Ramos (cell line): Measurements from ENCODE around the gene RIC8A.
"Not testable (repeated sequence)": the region's sequence is repeated elsewhere in the genome, so short reads cannot be mapped to it uniquely, and the experiment has no call there.

Experiments used
- in situ Hi-C: fragments of 300-500 bp; cut with MboI; formaldehyde crosslinking; loops from one replicate; pipeline ENCODE4 v1.14.3; 2022; ENCODE audit warnings: low sequenced_read_pairs; ENCODE audit not compliant: unreplicated experiment

Gene RIC8A

DNA sequence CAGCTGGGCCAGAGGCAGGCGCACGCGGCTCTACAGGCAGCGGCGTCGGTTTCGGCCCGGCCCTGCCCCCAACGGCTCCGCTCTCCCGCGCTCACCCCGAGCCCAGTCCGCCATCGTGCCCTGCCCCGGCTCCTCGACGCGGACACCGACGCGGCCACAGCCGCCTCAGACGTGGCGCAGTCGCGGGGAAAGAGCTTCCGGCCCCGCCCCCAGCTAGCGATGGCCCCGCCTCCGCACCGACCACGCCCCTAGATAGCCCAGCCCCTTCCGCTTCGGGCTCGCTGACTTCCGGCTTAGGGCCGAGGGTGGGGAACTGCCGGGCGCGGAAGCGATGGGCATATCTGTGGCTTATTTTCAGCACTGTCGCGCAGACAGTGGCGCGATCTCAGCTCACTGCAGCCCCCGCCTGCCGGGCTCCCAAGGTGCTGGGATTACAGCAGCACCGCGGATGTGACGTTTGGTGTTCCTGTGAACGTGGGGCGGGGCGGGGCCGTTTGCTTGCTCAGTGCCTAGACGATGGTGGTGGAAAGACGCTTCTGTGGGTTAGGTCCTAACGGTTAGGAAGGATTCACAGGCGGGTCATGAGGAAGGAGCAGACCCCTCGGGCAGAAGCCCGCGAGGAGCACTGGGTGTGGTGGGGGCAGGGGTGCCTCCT is at the start of gene RIC8A, which contains the start of gene BET1L:
Gene RIC8A, plus strand, starts transcription at position 501 of the 655 bp plus-strand sequence. CDS start 1,147 bp downstream, outside the sequence.
Gene BET1L, minus strand, starts transcription at position 192 of the 655 bp plus-strand sequence. Its CDS starts 78 bp downstream, at position 114.
- in situ Hi-C loops = no loop called here

DNA sequence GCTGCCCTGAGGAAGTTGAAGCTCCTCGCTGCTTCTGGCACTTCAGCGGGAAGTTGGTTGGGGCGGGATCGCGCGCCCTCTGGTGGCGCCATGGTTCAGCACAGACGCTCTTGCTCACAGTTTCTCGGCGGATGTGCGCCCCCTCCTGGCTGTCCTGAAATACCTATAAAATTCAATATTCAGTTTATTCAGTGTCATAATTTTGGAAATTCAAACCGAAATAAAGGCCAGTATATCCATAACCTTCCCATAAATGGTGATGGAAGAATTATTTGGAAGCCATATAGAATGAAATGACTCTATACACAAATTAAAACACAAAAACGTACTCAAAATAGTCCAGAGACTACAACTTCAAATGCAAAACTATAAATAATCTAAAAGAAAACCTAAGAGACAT is 27.3 kb upstream of the RIC8A start:
- in situ Hi-C loops = not testable (repeated sequence)

DNA sequence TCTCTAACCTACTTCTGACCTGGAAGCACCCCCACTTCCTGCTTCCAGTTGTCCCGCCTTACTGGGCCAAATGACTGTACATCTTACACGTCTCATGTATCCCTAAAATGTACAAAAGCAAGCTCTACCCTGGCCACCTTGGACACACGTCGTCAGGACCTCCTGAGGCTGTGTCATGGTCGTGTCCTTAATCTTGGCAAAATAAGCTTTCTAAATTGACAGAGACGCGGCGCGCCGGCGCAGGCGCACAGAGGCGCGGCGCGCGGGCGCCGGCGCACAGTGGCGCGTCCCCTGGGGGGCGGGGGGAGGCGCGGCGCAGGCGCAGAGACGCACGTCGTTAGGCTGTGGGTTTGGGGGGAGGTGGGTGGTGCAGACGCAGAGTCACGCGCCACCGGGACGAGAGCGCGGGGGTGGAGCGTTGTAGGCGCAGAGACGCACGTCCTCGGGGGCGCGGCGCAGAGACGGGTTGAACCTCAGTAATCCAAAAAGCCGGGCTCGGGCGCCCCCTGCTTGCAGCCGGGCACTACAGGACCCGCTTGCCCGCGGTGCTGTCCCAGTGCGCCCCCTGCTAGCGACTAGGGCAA is 18.2 kb upstream of the RIC8A start:
- in situ Hi-C loops = not testable (repeated sequence)

DNA sequence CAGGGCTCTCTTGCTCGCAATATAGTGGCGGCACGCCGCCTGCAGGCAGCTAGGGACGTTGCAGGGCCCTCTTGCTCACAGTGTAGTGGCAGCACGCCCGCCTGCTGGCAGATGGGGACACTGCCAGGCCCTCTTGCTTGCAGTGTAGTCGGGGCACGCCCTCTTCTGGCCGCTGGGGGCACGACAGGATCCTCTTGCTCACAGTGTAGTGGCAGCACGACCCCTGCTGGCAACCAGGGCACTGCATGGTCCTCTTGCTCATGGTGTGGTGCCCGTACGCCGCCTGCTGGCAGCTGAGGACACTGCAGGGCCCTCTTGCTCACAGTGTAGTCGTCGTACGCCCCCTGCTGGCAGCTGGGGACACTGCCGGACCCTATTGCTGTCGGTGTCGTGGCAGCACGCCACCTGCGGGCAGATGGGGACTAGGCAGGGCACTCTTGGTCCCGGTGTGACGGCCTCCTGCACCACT is 17.6 kb upstream of the RIC8A start:
- in situ Hi-C loops = not testable (repeated sequence)

DNA sequence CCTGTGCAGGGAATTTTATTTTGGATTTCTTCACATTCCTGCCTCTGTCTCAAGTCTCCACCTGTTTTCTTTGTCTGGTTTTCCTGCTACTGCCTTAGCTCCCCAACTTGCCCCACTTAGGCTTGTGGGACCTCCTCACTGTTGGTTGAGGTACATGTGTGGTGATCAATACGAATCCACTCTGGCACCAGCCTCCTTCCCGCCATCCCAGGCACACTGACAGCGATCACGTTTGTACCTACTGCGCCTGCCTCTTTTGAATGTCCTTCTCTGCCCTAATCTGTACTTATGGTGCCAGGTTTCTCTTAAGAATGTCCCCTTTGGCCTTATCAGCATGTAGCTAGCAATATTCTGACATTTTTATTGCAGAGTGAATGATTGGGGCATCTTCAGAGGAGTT is 17.0 kb upstream of the RIC8A start:
- in situ Hi-C loops = not testable (repeated sequence)

DNA sequence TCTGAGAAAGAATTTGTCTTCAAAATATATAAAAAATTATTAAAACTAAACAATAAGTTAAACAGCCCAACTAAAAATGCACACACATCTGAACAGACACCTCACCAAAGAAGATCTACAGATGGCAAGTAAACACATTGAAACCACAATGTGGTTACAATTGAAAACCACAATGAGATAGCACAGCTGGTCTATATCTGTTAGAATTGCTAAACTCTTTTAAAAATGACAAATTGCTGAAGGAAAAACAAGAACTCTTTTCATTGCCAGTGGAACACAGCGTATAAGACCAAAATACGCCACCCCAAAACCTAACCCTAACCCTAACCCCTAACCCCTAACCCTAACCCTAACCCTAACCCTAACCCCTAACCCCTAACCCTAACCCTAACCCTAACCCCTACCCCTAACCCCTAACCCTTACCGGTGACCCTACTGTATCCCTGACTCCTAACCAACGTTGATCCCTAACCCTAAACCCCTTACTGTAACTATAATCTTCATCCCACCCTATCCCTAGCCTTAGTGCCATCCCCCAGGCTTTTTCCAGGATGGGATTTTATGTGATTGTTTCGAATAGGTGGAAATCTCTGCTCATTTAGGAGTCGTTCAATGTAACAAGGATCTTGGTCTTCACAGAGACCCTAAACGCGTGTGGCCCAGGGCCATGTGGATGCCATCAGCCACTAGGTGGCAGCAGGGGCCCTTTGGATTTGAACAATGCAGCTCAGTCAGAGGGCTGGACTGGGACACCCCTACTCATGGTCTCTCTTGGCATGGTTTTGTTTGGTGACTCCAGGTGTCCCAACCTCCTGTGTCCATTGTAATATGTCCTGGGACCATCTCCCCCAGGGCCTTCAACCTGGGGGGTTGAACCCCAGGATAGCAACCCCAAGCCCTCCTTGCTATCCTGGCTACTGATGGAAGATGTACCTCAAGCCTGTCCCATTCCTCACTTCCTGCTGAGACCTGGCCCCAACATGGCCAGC is 15.7 kb upstream of the RIC8A start:
- in situ Hi-C loops = not testable (repeated sequence)

DNA sequence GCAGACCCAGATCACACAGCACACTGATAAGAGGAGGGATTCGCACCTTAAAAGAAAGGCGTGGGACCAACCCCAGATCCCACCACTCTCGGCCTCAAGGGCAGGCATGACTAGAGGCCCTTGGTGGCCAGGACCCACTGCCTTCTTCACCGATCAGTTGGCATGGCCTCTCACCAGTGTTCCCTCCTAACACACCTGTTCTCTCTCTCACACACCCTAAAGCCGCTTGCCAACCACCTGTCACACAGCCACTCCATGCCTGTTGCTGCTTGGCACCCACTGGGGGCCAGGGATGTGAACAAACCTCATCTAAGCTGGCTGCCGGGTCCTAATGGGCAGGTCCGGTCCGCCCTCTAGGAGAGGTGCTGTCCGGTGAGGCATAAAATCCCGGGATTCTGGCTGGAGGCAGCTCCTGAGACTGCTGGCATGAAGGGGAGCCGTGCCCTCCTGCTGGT is 14.8 kb upstream of the RIC8A start, which contains the start of gene SCGB1C1:
Gene SCGB1C1, plus strand, starts transcription at position 405 of the 455 bp plus-strand sequence. Its CDS starts 22 bp downstream, at position 427.
- in situ Hi-C loops = not testable (repeated sequence)

DNA sequence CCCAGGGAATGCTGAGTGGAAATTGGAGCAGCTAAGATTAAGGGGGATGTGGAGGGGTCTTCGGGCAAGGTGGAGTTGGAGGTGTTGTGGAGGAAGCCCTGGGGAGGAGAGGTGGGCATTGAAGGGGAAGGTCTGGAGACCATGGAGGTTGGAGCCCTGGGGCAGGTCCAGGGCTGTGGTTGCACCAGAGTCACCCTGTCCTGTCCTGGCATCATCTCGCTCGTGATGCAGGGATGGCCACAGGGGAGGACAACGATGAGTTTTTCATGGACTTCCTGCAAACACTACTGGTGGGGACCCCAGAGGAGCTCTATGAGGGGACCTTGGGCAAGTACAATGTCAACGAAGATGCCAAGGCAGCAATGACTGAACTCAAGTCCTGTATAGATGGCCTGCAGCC is 14.0 kb upstream of the RIC8A start:
- in situ Hi-C loops = not testable (repeated sequence)

DNA sequence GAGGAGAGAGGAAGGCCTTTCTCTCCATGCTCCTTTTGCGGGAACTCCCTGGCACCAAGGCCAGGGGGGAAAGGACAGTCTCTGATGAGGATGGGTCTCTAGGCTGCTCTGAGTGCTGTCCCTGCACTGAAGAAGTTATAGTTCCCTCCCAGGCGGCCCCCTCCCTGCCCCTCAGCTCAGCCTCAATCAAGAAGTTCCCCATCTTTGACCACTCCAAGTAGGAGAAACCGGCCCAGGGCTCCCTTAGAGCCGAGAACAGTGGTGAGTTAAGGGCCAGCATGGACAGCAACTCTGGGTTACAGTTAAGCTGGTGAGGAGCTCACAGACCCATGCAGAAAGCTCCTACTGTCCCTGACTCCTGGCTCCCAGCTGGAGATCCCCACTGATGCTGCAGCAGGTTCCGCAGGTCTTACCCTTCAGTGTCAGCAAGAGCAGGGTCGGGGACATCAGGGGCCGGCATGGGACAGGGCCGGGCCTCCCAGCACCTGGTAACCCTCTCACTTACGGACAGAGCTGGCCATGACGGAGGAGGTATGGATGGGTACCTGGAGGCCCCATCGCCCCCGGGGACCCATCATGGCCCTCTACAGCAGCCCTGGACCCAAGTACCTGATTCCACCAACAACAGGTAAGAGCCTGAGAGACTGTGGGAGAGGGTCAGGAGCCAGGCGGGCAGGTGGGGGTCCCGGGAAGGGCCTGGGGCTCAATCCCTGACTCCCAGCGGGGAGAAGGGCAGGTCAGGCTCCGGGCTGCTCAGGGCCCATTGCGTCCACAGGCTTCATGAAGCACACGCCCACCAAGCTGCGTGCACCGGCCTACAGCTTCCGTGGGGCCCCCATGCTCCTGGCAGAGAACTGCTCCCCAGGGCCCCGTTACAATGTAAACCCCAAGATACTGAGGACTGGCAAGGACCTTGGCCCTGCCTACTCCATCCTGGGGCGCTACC is 10.4 kb upstream of the RIC8A start:
- in situ Hi-C loops = no loop called here

DNA sequence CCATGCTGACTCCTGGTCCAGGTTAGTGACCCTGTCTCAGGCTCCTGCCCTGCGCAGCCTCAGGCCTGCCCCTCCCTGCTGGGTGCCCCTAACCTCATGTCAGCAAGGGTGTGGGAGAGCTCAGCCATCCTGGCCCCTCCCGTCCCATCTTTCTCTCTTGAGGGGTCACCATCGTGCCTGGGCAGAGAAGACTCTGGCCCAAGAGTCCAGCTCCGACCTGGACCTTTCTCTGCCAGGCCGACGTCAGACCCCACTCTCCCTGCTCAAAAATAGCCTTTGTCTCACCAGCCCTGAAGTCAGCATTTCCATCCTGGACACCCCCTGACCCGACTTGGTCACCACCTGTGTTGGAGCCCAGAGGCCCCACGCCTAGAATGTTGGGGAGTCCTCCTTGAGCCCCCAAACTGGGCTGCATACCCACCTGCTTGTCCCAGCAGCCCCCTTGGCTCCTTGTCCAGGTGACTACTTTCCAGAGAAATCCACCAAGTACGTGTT is 9.7 kb upstream of the RIC8A start:
- in situ Hi-C loops = no loop called here

DNA sequence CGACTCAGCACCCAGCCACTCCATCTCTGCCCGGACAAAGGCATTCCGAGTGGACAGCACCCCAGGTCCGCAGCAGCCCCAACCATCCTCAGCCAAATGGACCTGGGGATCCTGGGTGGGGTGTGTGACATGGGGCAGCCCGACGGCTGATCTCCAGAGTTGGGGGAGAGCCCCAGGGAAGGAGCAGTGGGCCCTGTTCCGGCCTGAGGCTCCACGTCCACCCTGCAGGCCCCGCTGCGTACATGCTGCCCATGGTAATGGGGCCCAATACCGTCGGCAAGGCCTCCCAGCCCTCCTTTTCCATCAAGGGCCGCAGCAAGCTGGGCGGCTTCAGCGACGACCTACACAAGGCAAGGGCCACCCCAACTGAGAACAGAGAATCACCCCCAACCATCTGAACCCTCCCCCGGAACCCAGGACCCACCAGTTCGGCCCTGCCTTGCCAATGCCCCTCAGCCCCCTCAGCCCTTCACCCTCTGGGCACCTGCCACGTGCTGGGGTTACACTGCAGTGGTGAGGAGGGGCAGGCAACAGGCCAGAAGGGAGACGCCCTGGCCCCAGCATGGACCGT is 9.2 kb upstream of the RIC8A start:
- in situ Hi-C loops = no loop called here

DNA sequence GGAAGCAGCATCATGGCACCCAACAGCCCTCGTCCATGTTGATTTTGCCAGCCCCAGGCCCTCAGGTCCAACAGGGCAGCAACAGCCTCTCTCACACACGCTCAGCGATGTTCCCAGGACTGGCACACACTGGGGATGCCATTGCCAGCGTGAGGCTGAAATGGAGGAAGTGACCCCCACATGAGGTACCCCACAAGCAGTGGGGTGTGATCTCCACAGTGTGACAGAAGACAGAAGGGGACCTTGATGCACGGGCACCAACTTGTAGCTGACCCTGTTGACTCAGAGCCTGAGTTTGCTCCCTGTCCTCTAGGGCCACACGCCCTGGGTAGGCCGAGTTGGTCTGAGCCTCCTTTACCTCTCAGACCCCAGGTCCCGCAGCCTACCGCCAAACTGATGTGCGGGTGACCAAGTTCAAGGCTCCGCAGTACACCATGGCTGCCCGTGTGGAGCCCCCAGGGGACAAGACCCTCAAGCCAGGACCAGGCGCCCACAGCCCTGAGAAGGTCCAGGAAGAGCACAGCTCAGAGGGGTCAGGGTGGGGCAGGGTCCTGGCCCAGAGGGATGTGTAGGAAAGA is 8.4 kb upstream of the RIC8A start:
- in situ Hi-C loops = no loop called here

DNA sequence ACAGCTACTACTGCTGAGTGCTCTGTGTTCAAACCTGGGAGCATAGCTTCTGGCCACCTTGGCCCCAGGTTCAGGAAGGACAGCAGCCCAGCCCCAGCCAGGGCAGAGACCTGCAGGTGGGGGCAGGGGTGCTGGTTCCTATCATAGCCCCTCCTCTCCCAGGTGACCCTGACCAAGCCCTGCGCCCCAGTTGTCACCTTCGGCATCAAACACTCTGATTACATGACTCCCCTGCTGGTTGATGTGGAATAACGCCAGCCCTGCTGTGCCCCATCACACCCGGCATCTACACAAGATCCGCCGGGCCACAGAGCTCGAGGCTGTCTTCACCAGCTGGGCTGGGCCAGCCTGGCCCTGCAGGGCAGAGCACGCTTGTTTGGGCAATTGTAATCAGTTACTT is 7.7 kb upstream of the RIC8A start:
- in situ Hi-C loops = no loop called here

DNA sequence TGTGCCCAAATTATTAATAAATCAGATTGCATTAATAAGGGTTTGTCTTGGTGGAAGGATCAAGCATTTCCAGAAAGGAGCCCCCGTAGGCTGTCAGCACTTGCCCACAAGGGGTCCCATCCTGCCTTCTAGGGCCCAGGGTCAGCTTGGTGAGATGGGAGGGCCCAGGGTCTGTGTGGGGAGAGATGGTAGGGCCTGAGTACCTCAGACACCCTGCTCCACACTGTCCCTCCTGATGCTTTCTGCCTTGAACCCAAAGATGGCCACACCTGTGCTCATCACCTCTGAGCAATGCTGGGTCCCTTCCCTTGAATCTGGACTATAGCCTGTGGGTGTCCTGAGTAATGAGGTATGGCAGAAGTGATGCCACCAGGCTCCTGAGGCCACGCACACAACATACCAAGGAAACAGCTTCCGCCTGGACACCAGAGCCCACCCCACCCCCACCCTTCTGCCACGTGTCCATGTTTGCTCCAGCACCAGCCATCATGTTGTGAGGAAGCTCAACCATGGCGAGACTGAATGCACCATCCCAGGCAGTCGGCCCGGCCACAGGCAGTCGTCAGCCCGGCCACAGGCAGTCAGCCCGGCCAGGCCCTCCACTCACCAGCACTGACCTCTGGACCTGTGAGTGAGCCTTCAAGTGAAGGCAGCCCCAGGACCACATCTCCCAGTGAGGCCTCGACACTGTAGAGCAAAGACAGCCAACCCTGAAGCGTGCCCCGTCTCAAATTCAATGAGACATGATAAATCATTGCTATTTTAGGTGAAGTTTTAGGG is 7.1 kb upstream of the RIC8A start:
- in situ Hi-C loops = no loop called here

DNA sequence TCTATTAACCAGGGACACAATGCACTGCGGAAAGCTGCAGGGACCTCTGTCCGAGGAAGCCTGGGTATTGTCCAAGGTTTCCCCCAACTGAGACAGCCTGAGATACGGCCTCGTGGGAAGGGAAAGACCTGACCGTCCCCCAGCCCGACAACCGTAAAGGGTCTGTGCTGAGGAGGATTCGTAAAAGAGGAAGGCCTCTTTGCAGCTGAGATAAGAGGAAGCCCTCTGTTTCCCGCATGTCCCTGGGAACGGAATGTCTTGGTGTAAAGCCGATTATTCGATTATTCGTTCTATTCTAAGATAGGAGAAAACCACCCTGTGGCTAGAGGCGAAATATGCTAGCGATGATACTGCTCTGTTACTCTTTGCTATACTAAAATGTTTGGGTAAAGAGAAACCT is 5.5 kb upstream of the RIC8A start:
- in situ Hi-C loops = no loop called here

DNA sequence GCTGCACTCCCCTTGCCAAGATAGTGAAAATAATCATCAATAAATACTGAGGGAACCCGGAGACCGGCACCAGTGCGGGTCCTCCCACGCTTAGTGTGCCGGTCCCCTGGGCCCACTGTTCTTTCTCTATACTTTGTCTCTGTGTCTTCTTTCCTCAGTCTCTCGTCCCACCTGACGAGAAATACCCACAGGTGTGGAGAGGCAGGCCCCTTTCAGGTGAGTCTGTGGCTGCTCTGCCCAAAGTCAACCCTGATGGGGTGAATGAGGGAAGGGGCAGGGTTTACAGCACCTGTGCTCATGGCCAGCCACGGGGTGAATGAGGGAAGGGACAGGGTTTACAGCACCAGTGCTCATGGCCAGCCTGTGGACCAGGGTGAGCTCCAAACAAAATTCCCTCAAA is 5.0 kb upstream of the RIC8A start:
- in situ Hi-C loops = no loop called here

DNA sequence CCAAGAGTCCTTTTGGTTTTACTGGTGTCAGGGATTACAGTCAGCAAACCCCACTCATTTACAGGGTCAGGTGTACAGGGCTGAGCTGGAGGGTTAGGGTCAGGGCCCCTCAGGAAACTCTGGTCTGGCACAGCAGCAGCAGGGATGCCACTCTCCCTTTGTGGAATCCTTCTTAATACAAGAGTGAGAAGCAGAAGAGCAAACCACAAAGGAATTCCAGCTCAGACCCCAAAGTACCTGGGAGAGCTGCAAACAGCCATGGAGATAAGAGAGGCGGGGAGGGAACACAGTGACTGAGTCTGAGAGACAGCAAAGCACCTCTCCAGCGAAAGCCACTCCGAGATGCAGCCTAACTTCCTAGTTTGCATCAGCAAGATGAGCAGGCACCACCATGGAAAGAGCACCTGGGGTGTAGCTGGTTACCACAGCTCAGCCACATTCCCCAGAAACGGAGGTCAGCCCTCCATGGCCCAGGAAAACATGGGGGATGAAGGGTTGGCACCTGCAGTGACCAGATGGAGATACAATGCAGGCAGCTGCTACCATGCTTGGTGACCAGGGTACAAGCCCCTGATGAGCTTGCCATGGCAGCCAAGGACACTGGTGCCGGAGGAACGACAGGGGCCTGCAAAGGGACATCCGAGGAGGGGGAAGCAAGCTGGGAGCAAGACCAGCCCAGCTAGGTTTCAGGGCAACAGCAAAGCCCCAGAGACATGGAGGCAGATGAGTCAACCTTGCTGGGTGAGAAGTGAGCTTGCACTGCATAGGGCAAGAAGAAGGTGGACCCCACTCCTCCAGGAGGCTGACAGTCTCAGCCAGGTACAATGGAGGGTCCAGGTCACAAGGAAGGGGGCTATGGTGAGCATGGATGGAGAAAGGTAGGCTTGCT is 4.2 kb upstream of the RIC8A start:
- in situ Hi-C loops = no loop called here
